GM19463 (cell line): ENCODE results near the gene SSR4.

Source experiments
- ATAC-seq: cut with Tn5 transposase; IDR thresholded peaks from one replicate; pipeline ENCODE4 v1.9.1; 2021; ENCODE audit warnings: mild to moderate bottlenecking, moderate library complexity; ENCODE audit not compliant: unreplicated experiment

SSR4 gene

GRCh38 chrX:153780678-153781427 is 13.6 kb upstream of the SSR4 start, which contains the start of gene SRPK3:
Gene SRPK3 (plus strand): TSS chrX:153781041. CDS start chrX:153781087, 46 bp downstream.
- ATAC-seq, result no peak

GRCh38 chrX:153781428-153782047 is 12.9 kb upstream of the SSR4 start:
- no peak for ATAC-seq

GRCh38 chrX:153782313-153782712 is 12.2 kb upstream of the SSR4 start:
- no peak for ATAC-seq

- ATAC-seq, result no peak
These were observed 11.6 kb upstream of the SSR4 start for GRCh38 chrX:153782871-153783270.

- no peak for ATAC-seq
These were observed 11.0 kb upstream of the SSR4 start for GRCh38 chrX:153783378-153784013.

GRCh38 chrX:153784325-153784967 is 10.0 kb upstream of the SSR4 start:
- ATAC-seq, result no peak

- no peak for ATAC-seq
These were observed 7.8 kb upstream of the SSR4 start for GRCh38 chrX:153786669-153787068.

- no peak for ATAC-seq
These were observed 4.8 kb upstream of the SSR4 start for GRCh38 chrX:153789654-153790053.

GRCh38 chrX:153791104-153791852 is 3.2 kb upstream of the SSR4 start:
- ATAC-seq, result no peak

GRCh38 chrX:153792368-153792767 is 2.1 kb upstream of the SSR4 start:
- no peak for ATAC-seq

GRCh38 chrX:153793291-153793690 is 1.2 kb upstream of the SSR4 start:
- no peak for ATAC-seq

- ATAC-seq, result no peak
These were observed 689 bp downstream of the SSR4 start for GRCh38 chrX:153794897-153795816.

- ATAC-seq, result no peak
These were observed 3.0 kb downstream of the SSR4 start for GRCh38 chrX:153797415-153798015.

GRCh38 chrX:153799326-153799725 is 4.9 kb downstream of the SSR4 start:
- ATAC-seq, result no peak

- ATAC-seq, result no peak
These were observed 5.8 kb downstream of the SSR4 start for GRCh38 chrX:153800177-153800722.

- no peak for ATAC-seq
These were observed 6.3 kb downstream of the SSR4 start for GRCh38 chrX:153800746-153801145.

- ATAC-seq, result no peak
These were observed 7.2 kb downstream of the SSR4 start for GRCh38 chrX:153801669-153802068.

GRCh38 chrX:153802513-153803045 is 8.1 kb downstream of the SSR4 start:
- no peak for ATAC-seq
